Activated CD4-positive, CD25-positive, alpha-beta regulatory T cell (primary cell): Measurements from ENCODE around the gene SEPTIN8.

Source experiments
- DNase-seq, 4 experiments: peaks; one replicate each; lab custom pipeline; 2025; lab: John Stamatoyannopoulos, UW

Gene SEPTIN8

DNA sequence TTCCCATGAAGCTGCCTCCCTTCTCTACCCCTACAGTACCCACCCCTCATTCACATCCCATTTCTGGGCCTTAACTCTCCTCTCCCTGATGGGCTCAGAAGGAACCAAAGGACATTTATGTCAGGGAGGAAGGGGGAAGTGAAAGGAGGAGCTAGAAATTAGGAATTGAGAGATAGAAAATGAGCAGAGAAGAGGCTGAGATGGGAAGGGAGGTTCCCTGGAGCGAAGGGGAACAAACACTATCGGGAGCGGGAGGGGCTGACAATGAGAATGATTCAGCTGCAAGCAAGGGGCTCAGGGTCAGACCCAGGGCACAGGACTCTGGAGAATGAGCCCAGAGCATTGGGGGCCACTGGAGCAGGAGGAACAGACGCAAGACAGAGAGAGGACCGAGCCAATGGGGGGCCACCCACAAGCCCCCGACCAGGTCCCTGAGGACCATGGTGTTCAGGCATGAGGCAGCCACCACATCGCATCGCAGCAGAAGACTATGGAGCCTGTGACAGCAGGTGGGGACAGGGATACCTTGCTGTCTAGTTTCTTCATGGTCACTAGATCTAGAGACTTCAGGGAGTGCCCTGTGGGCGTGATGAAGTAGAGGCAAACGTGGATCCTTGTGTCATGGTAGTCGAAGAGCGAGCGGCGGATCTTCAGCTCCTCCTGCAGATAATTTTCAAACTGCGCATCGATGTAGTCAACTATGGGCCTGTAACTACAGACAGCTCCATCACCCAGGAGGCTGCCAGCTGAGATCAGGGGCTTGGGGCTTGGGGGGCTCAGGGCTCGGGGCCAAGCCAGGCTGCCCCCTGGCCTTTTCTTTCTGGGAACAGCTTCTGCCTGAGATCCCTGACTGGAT lies 13.6 kb downstream of the SEPTIN8 start:
- no peak for DNase-seq

DNA sequence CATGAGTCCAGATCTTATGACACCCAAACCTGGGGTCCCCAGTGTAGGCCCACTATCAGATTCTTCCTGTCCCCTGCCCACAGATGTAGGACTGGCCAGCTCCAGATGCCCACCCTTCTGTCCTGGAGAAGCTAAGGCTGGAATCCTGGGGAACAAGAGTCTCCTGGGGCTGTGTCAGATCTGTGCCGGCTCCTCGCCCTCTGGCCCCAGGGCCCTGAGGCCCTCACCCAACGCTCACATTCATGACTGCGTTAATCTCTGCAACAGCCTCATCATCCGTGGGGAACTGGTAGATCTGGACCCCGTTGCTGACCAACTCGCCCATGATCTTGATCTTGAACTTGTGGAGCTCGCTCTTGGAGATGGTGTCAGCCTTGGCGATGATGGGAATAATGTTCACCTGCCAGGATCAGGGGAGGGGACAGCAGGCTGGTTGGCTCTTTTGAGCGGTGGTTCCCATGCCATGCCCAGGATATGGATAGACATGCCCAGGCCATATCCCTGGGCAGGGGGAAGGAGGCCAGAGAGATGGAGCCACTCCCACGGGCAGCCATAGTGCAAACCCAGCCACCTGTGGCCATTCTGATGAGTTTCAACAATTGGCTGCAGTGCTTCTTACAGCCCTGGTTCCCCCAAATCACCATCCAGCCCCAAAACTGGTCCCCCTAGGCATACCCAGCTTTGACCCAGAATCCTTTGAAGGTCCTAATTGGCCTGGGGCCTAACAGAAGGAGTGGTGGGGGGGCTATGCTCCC lies 14.6 kb downstream of the SEPTIN8 start:
- no peak for DNase-seq

GRCh38 chr5:132761321-132762240 lies 15.5 kb downstream of the SEPTIN8 start:
- DNase-seq, result no peak

GRCh38 chr5:132760601-132761317 lies 16.3 kb downstream of the SEPTIN8 start:
- DNase-seq, result no peak

DNA sequence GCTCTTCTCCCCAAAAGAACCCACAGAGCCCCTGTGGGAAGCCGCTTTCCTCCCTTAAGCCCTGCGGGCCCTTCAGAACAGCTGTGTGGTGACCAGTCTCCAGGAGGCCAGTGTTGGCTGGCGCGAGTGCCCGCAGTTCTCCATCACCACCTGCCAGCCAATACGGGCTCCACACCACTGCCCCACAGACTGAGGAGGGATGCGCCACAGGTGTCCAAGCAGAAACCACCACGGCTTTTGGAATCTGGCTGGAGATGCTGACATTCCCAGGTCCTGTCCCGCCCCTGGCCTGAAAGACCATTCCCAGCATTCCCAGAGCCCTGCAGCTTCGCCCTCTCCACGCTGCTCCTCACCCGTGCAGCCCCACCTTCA lies 17.0 kb downstream of the SEPTIN8 start:
- no peak for DNase-seq

DNA sequence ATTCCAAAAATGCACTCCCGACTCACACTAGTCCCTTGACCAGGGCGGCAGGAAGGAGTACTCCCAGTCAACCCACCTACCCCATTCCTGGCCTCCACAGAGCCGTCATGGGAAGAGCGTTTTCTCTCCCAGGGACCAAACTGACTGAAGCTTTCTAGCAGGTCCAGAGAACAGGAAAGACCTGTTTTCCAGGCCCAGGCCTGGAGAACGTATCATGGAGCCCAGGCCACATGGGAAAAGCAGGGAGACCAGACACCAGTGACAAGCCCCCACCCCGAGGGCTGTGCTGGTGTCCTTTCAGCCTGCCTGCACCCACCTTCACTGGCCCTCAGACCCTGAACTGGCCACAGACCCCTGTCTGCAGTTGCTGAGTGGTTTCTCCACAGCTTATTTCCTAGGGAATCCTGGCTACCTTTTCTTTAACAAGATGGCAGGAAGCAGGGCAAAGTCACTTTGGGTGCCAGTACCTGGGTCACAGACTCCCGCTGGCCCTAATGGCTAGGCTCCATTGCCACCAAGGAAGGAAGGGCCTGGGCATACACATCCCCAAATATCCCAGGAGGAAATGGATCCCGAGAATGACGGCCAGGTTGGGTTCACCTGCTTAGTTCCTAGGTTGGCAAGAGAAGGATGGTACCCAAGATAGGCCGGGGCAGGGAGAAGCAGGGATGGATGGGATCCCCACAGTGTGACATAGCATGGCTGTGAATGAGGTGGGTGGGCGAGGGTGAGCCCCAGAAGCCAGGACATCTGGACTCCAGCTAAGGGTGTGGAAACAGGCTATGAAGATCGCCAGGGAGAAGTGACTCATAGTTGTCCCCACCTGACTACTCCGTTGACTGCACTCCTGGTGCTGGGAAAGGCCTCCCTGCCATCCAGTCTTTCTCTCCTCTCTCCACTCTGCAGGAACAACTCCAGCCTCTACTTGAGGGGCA lies 17.7 kb downstream of the SEPTIN8 start:
- no peak for DNase-seq

DNA sequence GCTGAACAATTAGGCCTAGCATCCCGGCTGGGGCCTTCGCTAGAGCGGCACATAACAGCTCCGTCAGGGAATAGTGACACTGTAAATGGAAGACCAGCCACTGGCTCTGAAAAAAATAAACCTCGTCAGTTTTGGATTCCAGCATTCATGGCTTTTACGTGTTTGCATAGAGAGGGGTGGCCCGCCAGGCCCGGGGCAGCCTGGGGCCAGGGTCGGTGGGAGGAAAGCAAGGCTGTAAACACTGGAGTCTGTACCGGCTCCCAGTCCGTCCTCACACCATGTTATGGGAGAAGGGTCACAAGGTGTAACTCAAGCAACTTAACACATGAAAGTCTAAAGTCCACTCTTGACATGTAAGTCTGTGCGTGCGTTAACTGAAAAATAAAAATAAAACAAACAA lies 18.6 kb downstream of the SEPTIN8 start:
- DNase-seq, result no peak

- DNase-seq, result no peak
Observed at GRCh38 chr5:132756542-132756941, 20.5 kb downstream of the SEPTIN8 start.

GRCh38 chr5:132754947-132755346 lies 22.1 kb downstream of the SEPTIN8 start:
- no peak for DNase-seq

GRCh38 chr5:132754111-132754510 lies 22.9 kb downstream of the SEPTIN8 start:
- no peak for DNase-seq

- no peak for DNase-seq
Observed at GRCh38 chr5:132753135-132753987, 23.7 kb downstream of the SEPTIN8 start.

- DNase-seq, result no peak
Observed at GRCh38 chr5:132752581-132753125, 24.4 kb downstream of the SEPTIN8 start.

DNA sequence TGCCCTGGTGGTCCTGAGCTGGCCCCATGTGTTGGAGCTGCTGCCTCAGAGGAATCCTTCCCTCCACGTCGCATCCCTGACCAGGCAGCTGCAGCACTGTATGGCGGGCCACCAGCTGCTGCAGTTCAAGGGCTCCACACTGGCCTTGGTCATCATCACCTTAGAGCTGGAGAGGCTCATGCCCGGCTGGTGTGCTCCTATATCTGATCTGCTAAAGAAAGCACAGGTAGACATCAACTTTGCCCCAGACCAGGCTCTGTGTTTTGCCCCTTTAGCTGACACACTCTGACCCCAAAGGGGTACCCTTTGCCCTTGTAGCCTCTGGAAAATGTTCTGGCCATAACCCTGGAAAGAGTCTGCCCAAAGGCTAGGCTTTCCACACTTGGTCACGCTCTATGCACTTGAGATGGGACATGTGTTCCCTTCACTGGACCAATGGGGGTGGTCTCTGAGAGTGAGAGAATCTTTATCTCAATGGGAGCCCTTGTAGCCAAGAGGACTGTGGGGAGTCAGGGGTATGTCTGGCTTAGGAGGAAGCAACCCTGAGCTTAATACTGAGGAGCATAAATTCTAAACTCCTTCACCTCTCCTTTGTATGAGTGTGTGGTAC lies 25.0 kb downstream of the SEPTIN8 start:
- DNase-seq, result no peak

- peak in 1 of 4 experiments; percentile 6 for DNase-seq
Observed at GRCh38 chr5:132751444-132751843, 25.6 kb downstream of the SEPTIN8 start.

GRCh38 chr5:132750471-132751230 lies 26.4 kb downstream of the SEPTIN8 start:
- DNase-seq, result no peak

GRCh38 chr5:132749506-132749905 lies 27.5 kb downstream of the SEPTIN8 start:
- no peak for DNase-seq

GRCh38 chr5:132748522-132749000 lies 28.5 kb downstream of the SEPTIN8 start:
- no peak for DNase-seq
